Esophagus squamous epithelium (tissue), 4 donors: ENCODE results near the gene LRRD1.

Experiments
- CTCF ChIP-seq, 6 experiments: fragments of 450-650 bp in 4 of 6; fragments of 200-600 bp in 2 of 6; sonication (generic) in 2 of 6; IDR thresholded peaks; one replicate each; pipeline ENCODE4 v1.5.1; 2016 to 2019; ENCODE audit warnings: antibody characterized with exemption in 6 of 6, mild to moderate bottlenecking in 4 of 6, moderate library complexity in 4 of 6
- POLR2A ChIP-seq, 4 donors: fragments of 450-650 bp; IDR thresholded peaks; one replicate each; pipeline ENCODE4 v1.6.1; 2017; ENCODE audit warnings: antibody characterized with exemption in 4 of 4, mild to moderate bottlenecking in 4 of 4, moderate library complexity in 3 of 4

GRCh38 chr7:92156990-92157389, 22.0 kb downstream of the LRRD1 start:
- no peak for TF ChIP-seq CTCF (IDR thresholded peaks at IDR 0.05)
- no peak for TF ChIP-seq POLR2A (IDR thresholded peaks at IDR 0.05)
